ENCODE results near the gene ARHGEF7.
A peak's percentile ranks its signal among the peaks of the same experiment; 100 is the strongest.

The ARHGEF7 gene

DNA sequence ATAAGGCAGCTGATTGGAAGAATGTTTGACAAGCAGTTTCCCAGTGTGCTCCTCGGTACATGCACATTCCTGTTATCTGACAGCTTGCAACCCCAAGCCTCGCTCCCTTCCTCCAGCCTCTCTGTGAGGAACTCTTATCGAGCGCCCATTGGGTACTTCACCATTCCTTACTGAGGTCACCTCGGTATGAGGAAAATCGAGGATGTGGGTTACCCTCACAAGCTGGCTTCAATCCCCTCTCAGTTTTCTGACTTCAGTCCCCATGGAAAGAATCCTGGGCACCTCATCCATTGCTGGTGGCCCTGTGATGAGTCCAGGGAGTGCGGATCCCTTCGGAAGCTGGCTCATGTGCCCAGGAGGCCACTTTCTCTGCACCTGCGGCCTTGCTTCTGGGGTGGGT lies 222.6 kb downstream of the ARHGEF7 start:
- Histone ChIP-seq H3K9me3 (ENCODE audit: control insufficient read depth, low read length) (no peaks in the 10 kb centered on the region), H3K27me3 (replicated peaks; ENCODE audit: control insufficient read depth, insufficient read depth, low read length) (no peaks in the 10 kb centered on the region), H3K4me3 (ENCODE audit: low read length) (no peak overlapping the region), H3K4me1 (ENCODE audit: control insufficient read depth, insufficient read depth, low read length) (peaks cover 13% of the 10 kb centered on the region), H3K36me3 (ENCODE audit: control insufficient read depth, insufficient read depth, low read length, severe bottlenecking) (no peaks in the 10 kb centered on the region), H3K9ac (ENCODE audit: low read length) (no peak overlapping the region)
- DNase-seq (ENCODE audit: low read depth) = peak; percentile 1

- no peak for DNase-seq (ENCODE audit: low read depth)
- H3K36me3 ChIP-seq (ENCODE audit: control insufficient read depth, insufficient read depth, low read length, severe bottlenecking) = peaks cover 3% of the 10 kb centered on the region
- H3K4me1 ChIP-seq (ENCODE audit: control insufficient read depth, insufficient read depth, low read length) = peaks cover 13% of the 10 kb centered on the region
- H3K9ac ChIP-seq (ENCODE audit: low read length) = no peak overlapping the region
- H3K27me3 ChIP-seq (replicated peaks; ENCODE audit: control insufficient read depth, insufficient read depth, low read length) = no peaks in the 10 kb centered on the region
- no peak overlapping the region for H3K4me3 ChIP-seq (ENCODE audit: low read length)
- H3K9me3 ChIP-seq (ENCODE audit: control insufficient read depth, low read length) = no peaks in the 10 kb centered on the region
Observed at GRCh38 chr13:111338841-111339240, 223.7 kb downstream of the ARHGEF7 start.

DNA sequence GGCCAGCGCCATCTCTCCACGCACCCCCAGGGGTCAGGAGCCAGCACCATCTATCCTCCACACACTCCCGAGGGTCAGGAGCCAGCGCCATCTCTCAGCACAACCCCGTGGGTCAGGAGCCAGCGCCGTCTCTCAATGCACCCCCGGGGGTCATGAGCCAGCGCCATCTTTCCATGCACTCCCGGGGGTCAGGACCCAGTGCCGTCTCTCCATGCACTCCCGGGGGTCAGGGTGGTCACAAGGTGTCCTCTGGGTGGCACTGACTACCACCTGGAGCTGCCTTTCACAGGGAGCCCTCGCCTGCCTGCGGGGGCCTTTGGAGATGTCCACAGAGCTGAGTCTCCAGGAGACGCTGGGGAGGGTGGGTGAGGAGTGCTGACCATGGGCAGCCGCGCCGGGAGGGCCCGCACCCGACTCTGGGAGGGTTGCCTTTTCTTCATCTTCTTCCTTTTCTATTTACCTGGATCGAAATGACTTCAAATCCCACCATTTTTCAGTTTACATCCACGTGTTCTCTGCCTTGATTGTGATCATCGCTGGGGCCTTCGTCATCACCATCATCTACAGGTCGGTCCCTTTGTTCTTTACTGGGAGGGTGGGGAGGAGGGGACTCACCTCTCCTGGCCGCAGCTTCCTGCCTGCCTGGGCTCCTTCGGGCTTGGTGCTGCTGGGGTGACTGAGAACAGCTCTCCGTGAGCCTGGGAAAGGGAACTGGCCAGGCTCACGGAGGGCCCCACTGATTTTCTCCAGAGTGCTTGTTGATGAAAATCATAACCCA lies 224.4 kb downstream of the ARHGEF7 start:
- Histone ChIP-seq H3K9ac (ENCODE audit: low read length) (no peak overlapping the region), H3K4me3 (ENCODE audit: low read length) (no peak overlapping the region), H3K9me3 (ENCODE audit: control insufficient read depth, low read length) (no peaks in the 10 kb centered on the region), H3K36me3 (ENCODE audit: control insufficient read depth, insufficient read depth, low read length, severe bottlenecking) (peaks cover 5% of the 10 kb centered on the region), H3K4me1 (ENCODE audit: control insufficient read depth, insufficient read depth, low read length) (peaks cover 13% of the 10 kb centered on the region), H3K27me3 (replicated peaks; ENCODE audit: control insufficient read depth, insufficient read depth, low read length) (no peaks in the 10 kb centered on the region)
- DNase-seq (ENCODE audit: low read depth) = no peak

- H3K9ac ChIP-seq (ENCODE audit: low read length) = no peak overlapping the region
- peaks cover 10% of the 10 kb centered on the region for H3K4me1 ChIP-seq (ENCODE audit: control insufficient read depth, insufficient read depth, low read length)
- no peak for DNase-seq (ENCODE audit: low read depth)
- no peaks in the 10 kb centered on the region for H3K9me3 ChIP-seq (ENCODE audit: control insufficient read depth, low read length)
- H3K36me3 ChIP-seq (ENCODE audit: control insufficient read depth, insufficient read depth, low read length, severe bottlenecking) = peaks cover 5% of the 10 kb centered on the region
- H3K27me3 ChIP-seq (replicated peaks; ENCODE audit: control insufficient read depth, insufficient read depth, low read length) = no peaks in the 10 kb centered on the region
- H3K4me3 ChIP-seq (ENCODE audit: low read length) = no peak overlapping the region
Observed at GRCh38 chr13:111341886-111342285, 226.8 kb downstream of the ARHGEF7 start.

GRCh38 chr13:111342721-111343120 lies 227.6 kb downstream of the ARHGEF7 start:
- H3K4me1 ChIP-seq (ENCODE audit: control insufficient read depth, insufficient read depth, low read length) = peaks cover 1% of the 10 kb centered on the region
- H3K9me3 ChIP-seq (ENCODE audit: control insufficient read depth, low read length) = no peaks in the 10 kb centered on the region
- H3K4me3 ChIP-seq (ENCODE audit: low read length) = no peak overlapping the region
- H3K9ac ChIP-seq (ENCODE audit: low read length) = no peak overlapping the region
- DNase-seq (ENCODE audit: low read depth) = no peak
- peaks cover 5% of the 10 kb centered on the region for H3K36me3 ChIP-seq (ENCODE audit: control insufficient read depth, insufficient read depth, low read length, severe bottlenecking)
- H3K27me3 ChIP-seq (replicated peaks; ENCODE audit: control insufficient read depth, insufficient read depth, low read length) = no peaks in the 10 kb centered on the region

DNA sequence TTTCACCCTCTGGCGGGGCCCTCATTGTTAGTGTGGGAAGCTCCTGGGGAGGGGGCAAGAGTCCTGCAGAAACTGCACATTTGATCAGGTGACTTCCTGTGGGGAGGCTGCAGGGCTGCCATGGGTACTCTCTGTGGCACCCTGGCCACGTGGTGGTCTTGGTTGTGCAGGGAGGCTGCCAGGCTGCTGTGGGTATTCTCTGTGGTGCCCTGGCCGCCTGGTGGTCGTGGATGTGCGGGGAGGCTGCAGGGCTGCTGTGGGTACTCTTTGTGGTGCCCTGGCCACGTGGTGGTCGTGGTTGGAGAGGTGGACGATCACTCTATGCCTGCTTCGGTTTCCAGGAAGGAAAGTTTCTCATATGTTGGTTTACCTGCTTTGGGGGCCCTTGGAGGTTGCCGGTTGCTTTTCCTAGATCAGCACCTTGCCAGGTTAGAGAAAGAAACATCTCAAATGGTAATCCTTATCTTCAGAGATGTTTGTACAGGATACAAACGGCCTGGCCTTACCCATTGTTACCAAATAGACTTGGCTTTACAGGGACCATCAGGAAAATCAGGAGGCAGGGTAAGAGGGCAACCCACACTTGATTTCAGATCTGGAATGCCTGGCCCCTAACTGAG lies 228.2 kb downstream of the ARHGEF7 start:
- peaks cover 5% of the 10 kb centered on the region for H3K36me3 ChIP-seq (ENCODE audit: control insufficient read depth, insufficient read depth, low read length, severe bottlenecking)
- no peaks in the 10 kb centered on the region for H3K27me3 ChIP-seq (replicated peaks; ENCODE audit: control insufficient read depth, insufficient read depth, low read length)
- no peak overlapping the region for H3K9ac ChIP-seq (ENCODE audit: low read length)
- H3K9me3 ChIP-seq (ENCODE audit: control insufficient read depth, low read length) = no peaks in the 10 kb centered on the region
- DNase-seq (ENCODE audit: low read depth) = no peak
- H3K4me3 ChIP-seq (ENCODE audit: low read length) = no peak overlapping the region
- no peaks in the 10 kb centered on the region for H3K4me1 ChIP-seq (ENCODE audit: control insufficient read depth, insufficient read depth, low read length)

- H3K9ac ChIP-seq (ENCODE audit: low read length) = no peak overlapping the region
- H3K4me3 ChIP-seq (ENCODE audit: low read length) = no peak overlapping the region
- peaks cover 5% of the 10 kb centered on the region for H3K36me3 ChIP-seq (ENCODE audit: control insufficient read depth, insufficient read depth, low read length, severe bottlenecking)
- no peaks in the 10 kb centered on the region for H3K27me3 ChIP-seq (replicated peaks; ENCODE audit: control insufficient read depth, insufficient read depth, low read length)
- no peaks in the 10 kb centered on the region for H3K4me1 ChIP-seq (ENCODE audit: control insufficient read depth, insufficient read depth, low read length)
- peak; percentile 78 for DNase-seq (ENCODE audit: low read depth)
- H3K9me3 ChIP-seq (ENCODE audit: control insufficient read depth, low read length) = no peaks in the 10 kb centered on the region
Observed at GRCh38 chr13:111344471-111345191, 229.5 kb downstream of the ARHGEF7 start.

DNA sequence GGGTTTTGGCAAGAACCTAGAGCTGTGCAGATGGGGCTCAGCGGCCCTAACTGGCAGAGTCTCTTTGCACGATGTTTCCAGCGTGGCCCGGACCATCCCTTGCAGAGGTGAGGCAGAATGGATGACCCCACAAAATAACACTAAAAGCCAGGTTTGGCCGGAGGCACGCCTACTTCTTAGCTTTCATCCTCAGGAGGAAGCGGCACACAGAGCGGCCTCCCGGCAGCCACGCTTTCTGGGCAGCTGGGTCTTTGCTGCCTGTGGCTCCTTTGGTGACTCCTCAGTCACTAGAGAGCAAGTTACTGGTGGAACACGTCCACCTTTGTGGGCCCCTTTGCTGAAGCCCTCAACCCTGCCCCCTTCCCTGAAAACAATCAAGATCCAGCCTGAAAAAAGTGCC lies 230.6 kb downstream of the ARHGEF7 start:
- no peaks in the 10 kb centered on the region for H3K9me3 ChIP-seq (ENCODE audit: control insufficient read depth, low read length)
- no peak for DNase-seq (ENCODE audit: low read depth)

GRCh38 chr13:111346101-111346680 lies 231.1 kb downstream of the ARHGEF7 start:
- no peak for DNase-seq (ENCODE audit: low read depth)
- H3K9ac ChIP-seq (ENCODE audit: low read length) = no peak overlapping the region
- H3K4me3 ChIP-seq (ENCODE audit: low read length) = no peak overlapping the region
- no peaks in the 10 kb centered on the region for H3K27me3 ChIP-seq (replicated peaks; ENCODE audit: control insufficient read depth, insufficient read depth, low read length)
- no peaks in the 10 kb centered on the region for H3K9me3 ChIP-seq (ENCODE audit: control insufficient read depth, low read length)
- H3K36me3 ChIP-seq (ENCODE audit: control insufficient read depth, insufficient read depth, low read length, severe bottlenecking) = peaks cover 5% of the 10 kb centered on the region
- no peaks in the 10 kb centered on the region for H3K4me1 ChIP-seq (ENCODE audit: control insufficient read depth, insufficient read depth, low read length)

More for the DNA sequence above, 230.6 kb downstream of the ARHGEF7 start:
- no peaks in the 10 kb centered on the region for H3K27me3 ChIP-seq (replicated peaks; ENCODE audit: control insufficient read depth, insufficient read depth, low read length)
- H3K4me3 ChIP-seq (ENCODE audit: low read length) = no peak overlapping the region
- H3K4me1 ChIP-seq (ENCODE audit: control insufficient read depth, insufficient read depth, low read length) = no peaks in the 10 kb centered on the region
- no peak overlapping the region for H3K9ac ChIP-seq (ENCODE audit: low read length)
- H3K36me3 ChIP-seq (ENCODE audit: control insufficient read depth, insufficient read depth, low read length, severe bottlenecking) = peaks cover 5% of the 10 kb centered on the region

GRCh38 chr13:111347438-111347837 lies 232.3 kb downstream of the ARHGEF7 start:
- Histone ChIP-seq H3K27me3 (replicated peaks; ENCODE audit: control insufficient read depth, insufficient read depth, low read length) (no peaks in the 10 kb centered on the region), H3K9ac (ENCODE audit: low read length) (no peak overlapping the region), H3K9me3 (ENCODE audit: control insufficient read depth, low read length) (peaks cover 4% of the 10 kb centered on the region), H3K36me3 (ENCODE audit: control insufficient read depth, insufficient read depth, low read length, severe bottlenecking) (peaks cover 5% of the 10 kb centered on the region), H3K4me1 (ENCODE audit: control insufficient read depth, insufficient read depth, low read length) (no peaks in the 10 kb centered on the region), H3K4me3 (ENCODE audit: low read length) (no peak overlapping the region)
- DNase-seq (ENCODE audit: low read depth) = no peak

DNA sequence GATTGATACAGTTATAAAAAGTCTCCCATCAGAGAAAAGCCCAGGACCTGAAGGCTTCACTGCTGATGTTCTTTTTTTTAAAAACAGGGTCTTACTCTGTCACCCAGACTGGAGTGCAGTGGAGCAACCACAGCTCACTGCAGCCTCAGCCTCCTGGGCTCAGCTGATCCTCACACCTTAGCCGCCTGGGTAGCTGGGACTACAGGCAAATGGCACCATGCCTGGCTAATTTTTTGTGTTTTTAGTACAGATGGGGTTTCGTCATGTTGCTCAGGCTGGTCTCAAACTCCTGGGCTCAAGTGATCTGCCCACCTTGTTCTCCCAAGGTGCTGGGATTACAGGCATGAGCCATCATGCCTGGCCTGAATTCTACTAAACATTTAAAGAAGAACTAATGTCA lies 238.4 kb downstream of the ARHGEF7 start:
- H3K9ac ChIP-seq (ENCODE audit: low read length) = no peak overlapping the region
- H3K36me3 ChIP-seq (ENCODE audit: control insufficient read depth, insufficient read depth, low read length, severe bottlenecking) = no peaks in the 10 kb centered on the region
- no peak for DNase-seq (ENCODE audit: low read depth)
- no peaks in the 10 kb centered on the region for H3K4me1 ChIP-seq (ENCODE audit: control insufficient read depth, insufficient read depth, low read length)
- peaks cover 6% of the 10 kb centered on the region for H3K27me3 ChIP-seq (replicated peaks; ENCODE audit: control insufficient read depth, insufficient read depth, low read length)
- peaks cover 8% of the 10 kb centered on the region for H3K9me3 ChIP-seq (ENCODE audit: control insufficient read depth, low read length)
- no peak overlapping the region for H3K4me3 ChIP-seq (ENCODE audit: low read length)

Measured in adipocyte (in vitro differentiated cells).